Neural progenitor cell (in vitro differentiated cells): Measurements from ENCODE around the gene PON1.

Experiments used
- EZH2 ChIP-seq: fragments of 200-600 bp; sonication (generic); IDR thresholded peaks from 2 replicates; pipeline ENCODE4 v1.6.1; 2017; ENCODE audit warnings: antibody characterized with exemption, mild to moderate bottlenecking, moderate library complexity
- EZH2phosphoT487 ChIP-seq: fragments of 200-600 bp; sonication (generic); IDR thresholded peaks from 2 replicates; pipeline ENCODE4 v1.6.1; 2017; ENCODE audit warnings: antibody characterized with exemption
- TF ChIP-seq, protein P1 (sequence below): fragments of 200-600 bp; sonication (generic); IDR thresholded peaks from 2 replicates; pipeline ENCODE4 v1.5.1; 2017; ENCODE audit warnings: antibody characterized with exemption, mild to moderate bottlenecking

DNA sequence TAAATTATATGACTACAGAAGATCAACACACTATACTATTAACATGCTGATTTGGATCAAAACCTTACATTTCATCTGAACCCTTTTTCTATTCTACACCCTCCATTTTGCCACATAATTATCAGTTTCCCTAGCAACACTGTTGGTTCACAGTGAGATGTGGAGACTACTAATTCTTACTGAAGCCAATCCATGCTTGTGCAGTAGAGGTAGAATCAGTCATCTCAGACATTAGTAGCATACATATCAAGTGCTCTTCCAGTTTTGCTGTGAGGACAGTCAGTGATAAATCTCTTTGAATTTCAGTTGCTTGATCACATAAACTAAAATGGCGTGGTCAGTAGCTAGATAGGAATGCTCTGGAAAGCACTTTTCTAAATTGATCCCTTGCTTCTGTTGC lies 70.3 kb downstream of the PON1 start:
- TF ChIP-seq, protein P1, sequence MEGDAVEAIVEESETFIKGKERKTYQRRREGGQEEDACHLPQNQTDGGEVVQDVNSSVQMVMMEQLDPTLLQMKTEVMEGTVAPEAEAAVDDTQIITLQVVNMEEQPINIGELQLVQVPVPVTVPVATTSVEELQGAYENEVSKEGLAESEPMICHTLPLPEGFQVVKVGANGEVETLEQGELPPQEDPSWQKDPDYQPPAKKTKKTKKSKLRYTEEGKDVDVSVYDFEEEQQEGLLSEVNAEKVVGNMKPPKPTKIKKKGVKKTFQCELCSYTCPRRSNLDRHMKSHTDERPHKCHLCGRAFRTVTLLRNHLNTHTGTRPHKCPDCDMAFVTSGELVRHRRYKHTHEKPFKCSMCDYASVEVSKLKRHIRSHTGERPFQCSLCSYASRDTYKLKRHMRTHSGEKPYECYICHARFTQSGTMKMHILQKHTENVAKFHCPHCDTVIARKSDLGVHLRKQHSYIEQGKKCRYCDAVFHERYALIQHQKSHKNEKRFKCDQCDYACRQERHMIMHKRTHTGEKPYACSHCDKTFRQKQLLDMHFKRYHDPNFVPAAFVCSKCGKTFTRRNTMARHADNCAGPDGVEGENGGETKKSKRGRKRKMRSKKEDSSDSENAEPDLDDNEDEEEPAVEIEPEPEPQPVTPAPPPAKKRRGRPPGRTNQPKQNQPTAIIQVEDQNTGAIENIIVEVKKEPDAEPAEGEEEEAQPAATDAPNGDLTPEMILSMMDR, result no peak
- no peak for TF ChIP-seq EZH2
- TF ChIP-seq EZH2phosphoT487, result no peak
